Measurements from ENCODE around the gene SBNO2. TPM values are rescaled to one million over a fixed set of nuclear protein-coding genes. Genes with fewer than 3 reads are reported as not detected.
A peak's percentile ranks its signal among the peaks of the same experiment; 100 is the strongest.

The SBNO2 gene
- total and polyA plus RNA-seq, 9 of the 15 experiments (the other 6 are each of a cell fraction or from before 2014, with no cell fraction given): 0.01 to 46.2 (median 6.7) TPM

- Histone ChIP-seq H3K4me3 (peak overlapping the region; percentile 97), H3K9me1 (ENCODE audit: control insufficient read depth, insufficient read depth, low read length) (no peaks in the 10 kb centered on the region), H3K27me3 (ENCODE audit: control insufficient read depth in 2 of 2, insufficient read depth in 2 of 2, low read length in 2 of 2) (no peaks in the 10 kb centered on the region), H3K79me2 (ENCODE audit: control insufficient read depth, insufficient read depth, low read length) (peaks cover 25% of the 10 kb centered on the region), H3K36me3 (ENCODE audit: control insufficient read depth, insufficient read depth, low read length) (peaks cover 46% of the 10 kb centered on the region; the same call in 2 of the 3 replicates), H4K20me1 (replicated peaks; ENCODE audit: control insufficient read depth, insufficient read depth, low read length) (no peaks in the 10 kb centered on the region; the same call in 1 of the 2 replicates), H3K9me3 (replicated peaks; ENCODE audit: control insufficient read depth, insufficient read depth, low read depth, low read length) (no peaks in the 10 kb centered on the region; the same call in 1 of the 2 replicates), H2AFZ (ENCODE audit: low read depth, low read length) (no peak overlapping the region), H3K4me2 (ENCODE audit: insufficient read depth, low read length) (peak overlapping the region; percentile 73), H3K4me1 (replicated peaks in 1 of 2; ENCODE audit: control insufficient read depth in 2 of 2, insufficient read depth in 2 of 2, low read length in 2 of 2) (peaks cover 21 to 77% of the 10 kb centered on the region in 2 experiments), H3K27ac (ENCODE audit: extremely low read depth, low read depth, low read length) (peak overlapping the region; percentile 98), H3K9ac (ENCODE audit: insufficient read depth in 1 of 2, low read depth in 2 of 2, low read length in 2 of 2) (peak overlapping the region; percentile 88 to 95)
- DNase-seq (ENCODE audit: extremely low read depth in 1 of 4, low spot score in 3 of 4) (peak in 3 of 4 experiments; percentile 41 to 56 (median 45)), FAIRE-seq (peak; percentile 58), ATAC-seq (no peak)
- TSS peak; percentile 64 for BruUV-seq (replicated peaks)
- 45% methylated on average over 58 of the region's 69 CpGs for WGBS (ENCODE audit: insufficient coverage, low coverage, missing lambda C conversion rate)
- ChIA-PET CTCF (ENCODE audit: low intra/inter-chr PET ratio) (no interaction called here), POLR2A (interaction anchor here (0.6 to 1.6 kb wide), 4 partner anchors 11 to 281 kb away, joined by 3 to 5 read pairs (median 4); partner anchors contain the start of gene CIRBP)
- intact Hi-C loops (cut with micrococcal nuclease) (no loop called here), in situ Hi-C loops (cut with MboI) (no loop called here)
- TF ChIP-seq HMGN3 (IDR thresholded peaks at IDR 0.05; ENCODE audit: borderline replicate concordance, extremely low read depth, insufficient read length, low read depth, low read length) (no peak), MNT (conservative IDR thresholded peaks at IDR 0.05) (peak in 1 of 2 experiments; percentile 44; a peak in 1 of 4 replicates), ZC3H4 (CRISPR knock-in tag; IDR thresholded peaks at IDR 0.05; ENCODE audit: borderline replicate concordance) (no peak), PBX2 (CRISPR knock-in tag; IDR thresholded peaks at IDR 0.05; ENCODE audit: low read depth) (no peak), PBX2 (tag; conservative IDR thresholded peaks at IDR 0.05; ENCODE audit: low read depth) (no peak), STAT5A (IDR thresholded peaks at IDR 0.05; ENCODE audit: borderline replicate concordance, low read length) (no peak), NUFIP1 (IDR thresholded peaks at IDR 0.05; ENCODE audit: partially characterized antibody) (no peak), ERF (CRISPR knock-in tag; IDR thresholded peaks at IDR 0.05) (no peak), ZNF224 (CRISPR knock-in tag; IDR thresholded peaks at IDR 0.05) (no peak), POLR2B (IDR thresholded peaks at IDR 0.05; ENCODE audit: low read depth, partially characterized antibody) (no peak)
- TF ChIP-seq, protein P1, sequence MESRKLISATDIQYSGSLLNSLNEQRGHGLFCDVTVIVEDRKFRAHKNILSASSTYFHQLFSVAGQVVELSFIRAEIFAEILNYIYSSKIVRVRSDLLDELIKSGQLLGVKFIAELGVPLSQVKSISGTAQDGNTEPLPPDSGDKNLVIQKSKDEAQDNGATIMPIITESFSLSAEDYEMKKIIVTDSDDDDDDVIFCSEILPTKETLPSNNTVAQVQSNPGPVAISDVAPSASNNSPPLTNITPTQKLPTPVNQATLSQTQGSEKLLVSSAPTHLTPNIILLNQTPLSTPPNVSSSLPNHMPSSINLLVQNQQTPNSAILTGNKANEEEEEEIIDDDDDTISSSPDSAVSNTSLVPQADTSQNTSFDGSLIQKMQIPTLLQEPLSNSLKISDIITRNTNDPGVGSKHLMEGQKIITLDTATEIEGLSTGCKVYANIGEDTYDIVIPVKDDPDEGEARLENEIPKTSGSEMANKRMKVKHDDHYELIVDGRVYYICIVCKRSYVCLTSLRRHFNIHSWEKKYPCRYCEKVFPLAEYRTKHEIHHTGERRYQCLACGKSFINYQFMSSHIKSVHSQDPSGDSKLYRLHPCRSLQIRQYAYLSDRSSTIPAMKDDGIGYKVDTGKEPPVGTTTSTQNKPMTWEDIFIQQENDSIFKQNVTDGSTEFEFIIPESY (CRISPR knock-in tag; IDR thresholded peaks at IDR 0.05): peak; percentile 4; the same call in 1 of the 2 replicates
- TF ChIP-seq, protein P2, sequence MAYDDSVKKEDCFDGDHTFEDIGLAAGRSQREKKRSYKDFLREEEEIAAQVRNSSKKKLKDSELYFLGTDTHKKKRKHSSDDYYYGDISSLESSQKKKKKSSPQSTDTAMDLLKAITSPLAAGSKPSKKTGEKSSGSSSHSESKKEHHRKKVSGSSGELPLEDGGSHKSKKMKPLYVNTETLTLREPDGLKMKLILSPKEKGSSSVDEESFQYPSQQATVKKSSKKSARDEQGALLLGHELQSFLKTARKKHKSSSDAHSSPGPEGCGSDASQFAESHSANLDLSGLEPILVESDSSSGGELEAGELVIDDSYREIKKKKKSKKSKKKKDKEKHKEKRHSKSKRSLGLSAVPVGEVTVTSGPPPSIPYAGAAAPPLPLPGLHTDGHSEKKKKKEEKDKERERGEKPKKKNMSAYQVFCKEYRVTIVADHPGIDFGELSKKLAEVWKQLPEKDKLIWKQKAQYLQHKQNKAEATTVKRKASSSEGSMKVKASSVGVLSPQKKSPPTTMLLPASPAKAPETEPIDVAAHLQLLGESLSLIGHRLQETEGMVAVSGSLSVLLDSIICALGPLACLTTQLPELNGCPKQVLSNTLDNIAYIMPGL (CRISPR knock-in tag; IDR thresholded peaks at IDR 0.05): no peak
Observed at GRCh38 chr19:1105008-1105872, 68.8 kb downstream of the SBNO2 start.
